HG03575 (cell line): ENCODE measurements around the gene LARGE1.

Experiments used
- ATAC-seq: cut with Tn5 transposase; IDR thresholded peaks from one replicate; pipeline ENCODE4 v1.9.1; 2021; ENCODE audit not compliant: unreplicated experiment, insufficient number of reproducible peaks, low FRiP score; ENCODE audit errors: extremely low read depth

The LARGE1 gene

DNA sequence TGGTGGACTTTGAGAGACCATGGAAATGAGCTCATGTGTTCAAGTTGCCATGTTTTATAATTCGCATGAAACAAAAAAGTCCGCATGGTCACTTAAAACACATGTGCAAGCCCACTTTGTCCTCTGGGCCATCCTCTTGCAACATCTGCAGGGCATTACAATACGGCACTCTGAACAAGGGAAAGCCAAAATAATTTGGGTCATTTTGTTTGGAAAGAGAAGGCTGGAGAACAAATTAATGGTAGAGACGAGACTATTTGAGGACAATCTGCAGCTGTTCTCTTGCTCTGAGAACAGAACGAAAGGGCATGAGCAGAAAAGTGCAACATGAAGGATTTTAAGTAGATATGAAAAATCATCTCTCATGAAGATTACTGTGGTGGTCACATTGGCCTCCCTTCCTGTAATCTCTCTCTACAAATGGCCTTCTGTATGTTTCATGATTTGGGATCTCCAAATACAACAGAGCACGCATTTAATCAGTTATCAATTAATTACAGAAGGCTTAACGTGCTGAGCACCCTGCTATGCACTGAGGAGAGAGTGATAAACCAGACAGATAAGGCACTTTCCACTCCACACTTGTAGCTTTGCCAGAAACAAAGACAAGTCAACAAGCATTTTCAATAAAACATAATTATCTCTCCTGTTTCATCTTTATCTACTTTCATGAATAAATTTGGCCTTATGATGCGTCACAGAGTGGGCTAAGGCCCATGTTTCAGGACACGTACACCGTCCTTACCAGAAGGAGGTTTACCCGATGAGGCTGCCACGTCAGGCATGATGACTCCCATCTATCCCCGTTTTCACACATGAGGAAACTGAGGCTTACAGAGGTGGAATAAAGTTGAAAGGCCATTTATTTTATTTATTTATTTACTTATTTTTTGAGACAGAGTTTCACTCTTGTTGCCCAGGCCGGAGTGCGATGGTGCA, 384.1 kb downstream of the LARGE1 start:
- ATAC-seq = no peak

DNA sequence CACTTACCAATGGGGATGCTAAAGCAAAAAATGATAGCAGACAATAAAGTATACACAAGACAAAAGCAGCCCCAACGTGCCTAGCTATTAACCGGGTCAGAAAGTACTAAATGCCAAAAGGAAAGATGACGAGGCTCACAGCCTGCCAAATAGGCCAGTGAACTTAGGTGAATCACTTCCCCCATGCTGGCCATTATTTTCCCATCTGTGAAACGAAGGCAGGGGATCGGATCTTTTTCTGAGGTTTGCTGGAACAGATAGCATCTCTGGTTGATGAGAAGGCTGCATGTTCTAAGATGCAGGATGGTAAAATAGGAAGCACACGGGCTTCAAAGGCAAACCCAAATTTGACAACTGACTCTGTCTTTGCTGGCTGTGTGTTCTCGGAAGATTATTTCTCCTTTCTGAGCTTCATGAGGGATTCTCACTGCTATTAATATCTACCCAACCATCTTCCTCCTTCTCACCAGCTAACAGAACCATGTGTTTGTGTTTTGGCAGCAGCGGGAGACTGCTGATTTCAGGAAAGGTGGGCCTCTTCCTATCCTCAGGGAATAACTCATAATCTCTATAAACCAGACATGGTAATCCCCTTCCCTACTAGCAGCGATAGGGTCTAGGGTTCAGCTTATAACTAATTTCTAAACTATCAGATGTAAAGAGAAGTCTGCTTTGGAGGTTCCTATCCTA, 390.7 kb downstream of the LARGE1 start:
- no peak for ATAC-seq

DNA sequence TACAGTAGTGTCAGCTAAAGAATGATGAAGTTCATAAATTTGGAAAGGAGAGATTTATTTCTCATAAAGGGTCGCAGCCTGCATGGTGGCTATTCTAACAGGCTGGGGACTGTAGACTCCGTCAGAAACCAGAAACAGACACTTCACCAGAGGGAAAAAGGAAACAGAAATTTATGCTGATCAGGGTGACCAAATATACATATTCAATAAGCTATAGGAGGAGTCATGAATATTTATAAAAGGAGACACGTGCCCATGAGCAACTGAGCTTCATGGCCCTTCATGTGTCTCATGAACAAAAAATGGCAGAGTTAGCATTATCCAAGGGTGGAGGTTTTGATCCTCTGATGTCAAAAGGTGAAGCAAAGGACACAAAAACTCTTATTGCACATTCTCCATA, 392.1 kb downstream of the LARGE1 start:
- ATAC-seq = no peak

DNA sequence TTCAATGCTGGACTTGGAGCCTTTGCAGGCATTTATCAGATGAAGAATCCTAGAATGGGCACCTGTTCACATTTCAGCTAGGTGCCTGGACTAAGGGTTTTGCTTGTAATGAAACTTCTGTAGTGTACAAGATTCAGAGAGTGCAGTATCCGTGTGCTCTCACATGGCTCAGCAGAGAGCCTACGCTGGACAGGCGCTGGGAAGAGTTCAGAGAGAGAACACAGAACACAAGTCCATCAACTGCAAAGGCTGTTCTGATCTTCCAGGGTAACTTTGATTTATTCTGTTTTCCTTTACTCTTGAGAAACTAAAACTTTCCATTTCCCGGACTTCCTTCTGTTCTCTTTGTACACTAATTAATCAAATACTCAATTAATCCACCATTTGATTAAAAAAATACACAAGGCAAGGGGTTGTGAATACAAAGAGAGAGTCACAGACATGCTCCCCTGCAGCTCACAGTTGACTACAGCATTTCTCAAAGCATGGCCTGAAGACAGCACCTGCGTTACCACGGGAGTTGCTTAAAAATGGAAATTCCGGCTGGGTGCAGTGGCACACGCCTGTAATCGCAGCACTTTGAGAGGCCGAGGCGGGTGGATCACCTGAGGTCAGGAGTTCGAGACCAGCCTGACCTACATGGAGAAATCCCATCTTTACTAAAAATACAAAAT, 393.7 kb downstream of the LARGE1 start:
- no peak for ATAC-seq

DNA sequence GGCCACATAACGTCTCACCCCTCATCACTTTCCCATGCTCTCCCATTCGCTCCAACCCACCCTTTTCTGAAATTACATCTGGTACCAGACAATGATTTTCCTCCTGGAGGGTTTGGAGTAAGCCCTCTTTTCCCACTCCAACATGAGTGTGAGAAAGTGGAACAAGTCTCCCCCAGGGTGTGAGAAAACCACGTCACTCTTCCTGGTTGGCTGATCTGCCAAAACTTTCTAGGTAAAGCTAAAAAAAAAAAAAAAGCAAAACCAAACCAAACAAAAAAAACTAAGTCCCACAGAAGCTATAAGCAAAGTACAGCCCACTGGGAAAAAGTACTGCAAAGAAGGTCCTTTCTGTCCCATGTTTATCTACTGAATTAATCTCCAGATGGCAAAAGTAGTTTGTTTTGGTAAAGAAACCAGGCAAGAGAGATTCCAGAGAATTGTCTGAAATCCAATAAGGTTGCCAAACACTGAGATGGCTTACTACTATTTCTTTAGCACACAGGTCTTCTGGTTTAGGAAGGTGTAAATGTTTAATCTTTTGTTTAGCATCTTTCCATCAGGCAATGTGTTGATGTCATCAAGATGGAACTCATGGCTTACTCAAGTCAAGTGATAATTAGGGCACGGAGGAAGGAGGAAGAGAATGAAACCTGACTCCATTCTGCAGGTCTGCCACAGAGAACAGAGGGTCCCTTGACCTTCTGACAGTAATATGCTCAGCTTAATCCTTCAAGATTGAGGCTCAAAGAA, 395.6 kb downstream of the LARGE1 start:
- ATAC-seq = no peak

DNA sequence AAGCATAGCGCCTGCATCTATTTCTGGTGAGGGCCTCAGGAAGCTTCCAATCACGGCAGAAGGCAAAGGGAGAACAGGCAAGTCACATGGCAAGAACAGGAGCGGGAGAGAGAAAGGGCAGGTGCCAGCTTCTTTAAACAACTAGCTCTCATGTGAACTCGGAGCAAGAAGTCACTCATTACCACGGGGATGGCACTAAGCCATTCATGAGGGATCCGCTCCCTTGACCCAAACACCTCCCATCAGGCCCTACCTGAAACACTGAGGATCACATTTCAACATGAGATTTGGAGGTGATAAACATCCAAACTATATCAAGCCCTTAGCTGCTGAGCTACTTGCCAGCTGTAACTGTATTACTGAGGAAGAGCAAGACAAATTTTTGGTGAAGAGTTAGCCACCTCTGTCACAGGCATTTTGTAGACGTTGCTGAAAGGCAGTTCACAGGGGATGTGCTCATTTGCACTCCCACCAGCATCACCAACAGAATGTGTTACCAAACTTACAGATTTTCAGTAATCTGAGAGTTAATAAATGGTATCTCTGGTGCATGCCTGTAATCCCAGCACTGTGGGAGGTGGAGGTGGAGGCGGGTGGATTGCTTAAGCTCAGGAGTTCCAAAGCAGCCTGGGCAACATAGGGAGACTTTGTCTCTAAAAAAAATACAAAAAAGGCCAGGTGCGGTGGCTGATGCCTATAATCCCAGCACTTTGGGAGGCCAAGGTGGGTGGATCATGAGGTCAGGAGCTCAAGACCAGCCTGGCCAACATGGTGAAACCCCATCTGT, 398.2 kb downstream of the LARGE1 start:
- ATAC-seq = no peak

DNA sequence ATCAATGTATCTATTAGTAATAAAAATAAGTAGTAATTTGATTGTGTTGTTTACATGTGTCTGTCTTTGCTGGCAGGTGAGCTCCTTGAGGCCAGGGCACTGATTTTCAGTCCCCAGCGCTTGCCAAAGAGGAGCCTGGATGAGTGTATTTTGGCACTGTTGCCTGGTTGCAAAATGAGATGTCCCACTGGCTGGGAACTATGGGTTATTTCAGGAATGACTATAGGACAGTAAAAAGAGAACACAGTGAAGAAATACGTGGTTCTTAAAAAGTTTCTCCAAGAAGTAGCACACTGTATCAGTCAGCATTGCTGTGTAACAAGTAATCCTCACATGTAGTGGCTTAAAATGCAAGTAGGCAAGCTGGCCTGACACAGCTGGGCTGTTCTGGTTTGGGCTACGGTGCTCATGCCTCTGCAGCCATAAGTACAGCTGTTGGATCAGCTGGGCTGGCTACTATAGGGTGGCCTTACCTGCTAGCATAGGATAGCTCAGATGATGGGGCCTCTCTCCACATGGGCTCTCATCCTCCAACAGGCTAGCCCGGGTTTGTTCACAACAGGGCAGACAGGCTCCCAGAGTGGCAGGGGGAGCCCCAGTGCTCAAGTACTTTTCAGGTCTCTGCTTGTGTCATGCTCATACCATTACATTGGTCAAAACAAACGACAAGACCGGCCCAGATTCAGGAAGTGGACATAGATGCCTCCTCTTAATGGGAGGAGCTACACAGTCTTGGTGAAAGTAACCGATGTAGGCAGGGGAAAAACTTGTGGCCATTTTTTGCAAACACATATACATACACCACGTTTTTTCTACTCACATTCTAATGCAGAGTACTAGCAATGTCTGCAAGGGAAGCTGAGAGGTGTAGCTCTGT, 399.1 kb downstream of the LARGE1 start:
- no peak for ATAC-seq

DNA sequence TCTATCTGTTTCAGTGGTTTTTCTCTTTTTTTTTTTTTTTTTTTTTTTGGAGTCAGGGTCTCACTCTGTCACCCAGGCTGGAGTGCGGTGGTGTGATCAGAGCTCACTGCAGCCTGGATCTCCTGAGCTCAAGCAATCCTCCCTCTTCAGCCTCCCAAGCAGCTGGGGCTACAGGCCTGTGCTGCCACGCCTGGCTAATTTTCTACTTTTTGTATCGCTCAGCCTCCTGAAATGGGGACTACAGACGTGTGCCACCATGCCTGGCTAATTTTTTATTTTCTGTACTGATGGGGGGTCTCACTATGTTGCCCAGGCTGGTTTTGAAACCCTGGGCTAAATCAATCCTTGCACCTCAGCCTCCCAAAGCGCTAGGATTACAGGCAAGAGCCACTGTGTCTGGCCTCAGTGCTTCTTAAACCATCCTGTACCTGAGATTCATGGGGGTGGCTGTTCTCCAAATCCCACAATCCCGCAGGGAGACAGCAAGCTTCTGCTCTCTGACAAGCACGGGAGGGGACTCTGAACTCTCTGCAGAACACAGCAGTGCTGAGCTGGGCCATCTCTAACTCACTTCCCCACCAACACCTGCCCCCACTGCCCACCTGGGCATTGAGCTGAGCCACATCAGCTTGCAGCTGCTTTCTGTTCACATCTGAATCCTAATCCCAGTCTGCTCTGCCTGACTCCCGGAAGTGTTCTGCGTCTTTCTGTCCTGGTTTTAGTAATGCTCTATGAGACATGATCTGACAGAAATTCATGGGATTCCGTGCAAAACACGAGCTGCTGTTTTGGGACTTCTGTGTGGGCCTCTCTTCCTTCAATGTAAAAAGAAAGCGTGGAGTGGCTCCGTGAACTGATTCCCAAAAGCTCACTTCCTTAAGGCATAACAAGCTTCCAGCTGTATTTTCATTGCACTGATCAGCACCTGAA, 400.0 kb downstream of the LARGE1 start:
- ATAC-seq = no peak

DNA sequence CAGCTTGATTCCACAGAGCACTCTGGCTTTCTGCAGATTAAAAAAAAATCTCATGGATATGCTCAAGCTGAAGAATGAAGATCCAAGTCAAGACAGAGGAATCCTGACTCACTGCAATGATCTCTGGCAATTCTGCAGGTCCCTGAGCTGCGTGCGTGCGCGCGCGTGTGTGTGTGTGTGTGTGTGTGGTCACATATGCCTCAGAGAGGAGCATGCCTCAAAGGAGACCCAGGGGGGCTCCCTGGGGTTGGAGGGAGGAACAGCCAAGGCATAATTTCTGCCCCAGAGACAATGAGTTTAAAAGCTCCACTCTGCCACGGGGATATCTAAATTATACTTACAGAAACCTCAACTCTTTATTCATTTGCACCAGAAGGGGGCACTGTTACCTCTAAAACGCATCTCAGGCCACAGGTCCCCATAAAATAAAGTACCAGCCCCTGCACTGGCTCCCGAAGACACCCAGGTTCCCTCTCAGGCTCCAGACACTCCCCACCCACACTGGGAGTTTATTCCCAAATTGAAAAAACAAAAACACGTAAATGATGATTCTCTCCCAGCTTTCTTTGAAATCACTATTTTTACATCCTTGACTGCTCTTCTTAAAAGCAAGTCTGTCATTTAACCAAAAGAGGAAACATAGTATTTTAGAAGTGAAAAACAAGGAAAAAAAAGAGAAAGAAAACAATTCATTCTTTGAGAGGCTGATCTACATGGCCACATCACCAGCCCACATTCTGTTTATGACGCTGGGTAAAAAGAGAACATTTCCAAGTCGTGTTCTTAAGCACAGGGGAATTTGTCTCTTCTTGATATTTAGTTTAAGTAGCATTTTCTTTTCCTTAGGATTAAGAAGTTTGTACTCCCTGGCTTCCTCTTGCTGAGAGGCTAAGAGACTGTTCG, 401.0 kb downstream of the LARGE1 start:
- no peak for ATAC-seq

DNA sequence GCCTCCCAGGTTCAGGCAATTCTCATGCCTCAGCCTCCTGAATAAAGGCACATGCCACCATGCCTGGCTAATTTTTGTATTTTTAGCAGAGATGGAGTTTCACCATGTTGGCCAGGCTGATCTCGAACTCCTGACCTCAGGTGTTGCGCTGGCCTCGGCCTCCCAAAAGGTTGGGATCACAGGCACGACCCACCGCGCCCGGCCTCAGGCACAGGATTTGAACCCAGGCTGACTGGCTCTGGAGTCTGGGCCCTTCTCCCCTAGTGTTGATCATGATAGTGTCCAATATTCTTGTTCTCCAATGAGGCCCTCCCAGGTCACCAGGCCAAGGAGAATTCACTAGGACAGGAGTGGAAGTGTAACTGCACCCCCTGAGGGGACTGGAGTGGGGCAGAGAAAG, 401.9 kb downstream of the LARGE1 start:
- no peak for ATAC-seq

DNA sequence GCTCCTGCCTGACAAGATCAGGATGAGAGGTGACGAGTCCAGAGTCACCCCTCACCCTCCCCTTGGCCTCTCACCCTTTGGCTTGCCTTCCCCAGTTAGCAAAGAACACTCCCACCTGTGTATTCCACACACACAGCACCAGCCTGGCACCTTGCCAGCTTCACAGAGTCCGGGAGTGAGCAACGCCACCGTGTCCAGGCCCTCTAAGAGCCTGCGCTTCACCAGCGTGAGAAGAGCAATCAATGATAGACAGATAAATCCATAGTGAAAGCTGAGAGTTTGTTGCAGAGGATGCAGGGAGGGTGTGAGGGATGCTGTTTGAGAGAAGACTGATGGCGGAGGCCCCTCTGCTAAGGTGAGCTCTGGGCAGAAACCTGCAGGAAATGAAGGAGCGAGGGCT, 404.5 kb downstream of the LARGE1 start:
- ATAC-seq = no peak

DNA sequence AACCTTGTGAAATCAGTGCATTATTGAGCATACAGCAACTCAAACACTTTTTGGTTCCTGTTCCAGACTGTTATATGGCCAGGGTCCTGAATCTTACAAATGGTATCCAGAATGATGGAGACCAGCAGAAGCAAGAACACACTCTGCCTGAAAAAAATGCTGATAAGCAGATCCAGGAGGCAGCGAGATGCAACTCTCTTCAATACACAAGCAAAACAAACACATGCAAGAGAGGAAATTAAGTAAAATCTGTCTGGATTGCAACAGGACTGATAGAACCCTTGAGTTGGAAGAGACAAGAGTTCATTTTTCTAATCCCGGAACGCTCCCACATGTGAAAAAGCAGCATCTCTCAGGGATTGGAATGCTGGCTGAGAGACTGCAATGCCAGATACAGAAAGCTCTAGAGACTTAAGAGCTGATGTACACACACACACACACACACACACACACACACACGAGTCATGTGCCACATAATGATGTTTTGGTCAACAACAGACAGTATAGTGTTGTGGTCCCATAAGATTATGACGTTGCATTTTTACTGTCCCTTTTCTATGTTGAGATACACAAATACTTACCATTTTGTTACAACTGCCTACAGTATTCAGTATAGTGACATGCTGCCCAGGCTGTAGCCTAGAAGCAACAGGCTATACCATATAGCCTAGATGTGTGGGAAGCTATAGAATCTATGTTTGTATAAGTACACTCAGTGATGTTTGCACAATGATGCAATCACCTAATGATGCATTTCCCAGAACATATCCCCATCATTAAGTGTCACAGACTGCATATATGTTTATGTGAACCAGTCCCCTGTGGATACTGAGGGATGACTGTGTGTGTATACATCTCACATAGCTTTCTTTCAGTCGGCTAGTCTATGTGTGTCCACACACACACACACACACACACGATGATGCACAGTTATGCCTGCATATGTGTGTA, 406.6 kb downstream of the LARGE1 start:
- no peak for ATAC-seq

DNA sequence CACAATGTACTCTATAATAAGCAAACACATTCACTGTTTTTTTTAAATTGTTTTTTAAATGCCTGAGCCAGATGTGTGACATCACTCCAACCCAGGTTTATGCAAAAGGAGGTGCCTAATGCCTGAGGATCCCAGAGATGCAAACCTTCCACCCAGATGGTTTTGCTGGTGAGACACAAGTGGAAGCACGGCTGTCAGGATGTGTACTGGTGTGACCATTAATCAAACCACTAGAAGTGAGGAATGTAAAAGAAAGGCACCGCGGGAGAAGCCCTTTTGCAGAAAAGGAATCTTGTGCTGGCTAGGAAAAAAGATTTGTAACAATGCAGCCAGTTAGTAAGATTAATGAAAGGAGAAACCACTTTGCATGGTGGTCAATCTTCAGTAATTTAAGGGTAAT, 407.4 kb downstream of the LARGE1 start:
- no peak for ATAC-seq

DNA sequence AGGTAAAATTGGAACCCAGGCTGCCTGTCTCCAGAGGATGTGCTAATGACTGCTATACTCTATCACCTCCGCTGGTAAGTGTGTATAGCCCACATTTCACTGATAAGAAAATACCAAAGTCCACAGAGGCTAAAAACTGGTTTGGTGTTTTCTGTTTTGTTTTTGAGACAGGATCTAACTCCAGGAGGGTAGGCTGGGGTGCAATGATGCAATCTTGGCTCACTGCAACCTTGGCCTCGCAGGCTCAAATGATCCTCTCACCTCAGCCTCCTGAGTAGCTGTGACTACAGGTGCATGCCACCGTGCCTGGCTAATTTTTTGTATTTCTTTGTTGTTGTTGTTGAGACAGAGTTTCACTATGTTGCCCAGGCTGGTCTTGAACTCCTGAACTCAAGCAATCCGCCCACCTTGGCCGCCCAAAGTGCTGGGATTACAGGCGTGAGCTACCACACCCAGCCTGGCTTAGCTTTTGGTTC, 409.8 kb downstream of the LARGE1 start:
- ATAC-seq = no peak
